ENCODE results near the gene RBM33. TPM values are rescaled to one million over a fixed set of nuclear protein-coding genes. Genes with fewer than 3 reads are reported as not detected.

Gene RBM33
- total and polyA plus RNA-seq, 2 of the 13 experiments (the other 11 are each of a cell fraction or from before 2014, with no cell fraction given) = 12.4 to 28.9 TPM

- TF ChIP-seq SNAPC2 (CRISPR knock-in tag; IDR thresholded peaks at IDR 0.05) (no peak), ZNF572 (CRISPR knock-in tag; IDR thresholded peaks at IDR 0.05) (no peak), ZNF777 (CRISPR knock-in tag; IDR thresholded peaks at IDR 0.05) (no peak), RBAK (CRISPR knock-in tag; IDR thresholded peaks at IDR 0.05) (no peak), MEIS2 (CRISPR knock-in tag; IDR thresholded peaks at IDR 0.05) (no peak; the same call in 1 of the 2 replicates), JUN (CRISPR knock-in tag; IDR thresholded peaks at IDR 0.05) (no peak), MEF2D (CRISPR knock-in tag; IDR thresholded peaks at IDR 0.05) (no peak), ATF2 (CRISPR knock-in tag; IDR thresholded peaks at IDR 0.05) (peak; percentile 79), CHCHD3 (CRISPR knock-in tag; IDR thresholded peaks at IDR 0.05) (no peak), ZNF446 (CRISPR knock-in tag; IDR thresholded peaks at IDR 0.05) (no peak), NCOA5 (CRISPR knock-in tag; IDR thresholded peaks at IDR 0.05) (no peak), HNRNPK (IDR thresholded peaks at IDR 0.05; ENCODE audit: low read depth, low read length, poor library complexity, severe bottlenecking) (no peak), ZNF230 (CRISPR knock-in tag; IDR thresholded peaks at IDR 0.05) (no peak), ZNF547 (CRISPR knock-in tag; IDR thresholded peaks at IDR 0.05) (no peak), USF2 (IDR thresholded peaks at IDR 0.05; ENCODE audit: low read depth, low read length) (no peak), USF2 (CRISPR knock-in tag; IDR thresholded peaks at IDR 0.05; ENCODE audit: borderline replicate concordance) (no peak), MZF1 (CRISPR knock-in tag; IDR thresholded peaks at IDR 0.05; ENCODE audit: borderline replicate concordance) (no peak), ZNF597 (CRISPR knock-in tag; IDR thresholded peaks at IDR 0.05) (no peak), ZNF3 (CRISPR knock-in tag; IDR thresholded peaks at IDR 0.05) (no peak), DNMT1 (CRISPR knock-in tag; IDR thresholded peaks at IDR 0.05) (no peak), ZNF570 (CRISPR knock-in tag; IDR thresholded peaks at IDR 0.05; ENCODE audit: borderline replicate concordance) (no peak), ZNF558 (CRISPR knock-in tag; IDR thresholded peaks at IDR 0.05; ENCODE audit: borderline replicate concordance) (0 out of 2 replicates have a peak, but pooled peaks have one; percentile 45), ZNF580 (CRISPR knock-in tag; IDR thresholded peaks at IDR 0.05; ENCODE audit: borderline replicate concordance, low read depth) (no peak), SAFB2 (CRISPR knock-in tag; IDR thresholded peaks at IDR 0.05; ENCODE audit: borderline replicate concordance, low read depth) (no peak), RAD21 (CRISPR knock-in tag; IDR thresholded peaks at IDR 0.05) (no peak), EEA1 (CRISPR knock-in tag; IDR thresholded peaks at IDR 0.05; ENCODE audit: borderline replicate concordance) (peak; percentile 4; the same call in 1 of the 2 replicates)
Observed at GRCh38 chr7:155807789-155808548, 163.5 kb downstream of the RBM33 start (continued).
